Measurements from ENCODE around the gene TGFBR1. TPM values are rescaled to one million over a fixed set of nuclear protein-coding genes. Genes with fewer than 3 reads are reported as not detected.

The TGFBR1 gene
- total RNA-seq, 1 donor from 2014 or later: 207 TPM

GRCh38 chr9:99118782-99119466, 14.0 kb downstream of the TGFBR1 start:
- H3K27me3 Mint-ChIP-seq (ENCODE audit: unreplicated experiment): no peaks in the 10 kb centered on the region
- H3K9me3 Mint-ChIP-seq (ENCODE audit: unreplicated experiment): peaks cover 6% of the 10 kb centered on the region
- no peak for DNase-seq
- H3K4me3 Mint-ChIP-seq (ENCODE audit: unreplicated experiment): peak overlapping the region; percentile 9
- H3K4me1 Mint-ChIP-seq (ENCODE audit: low read depth, unreplicated experiment): peaks cover 75% of the 10 kb centered on the region
- H3K27ac Mint-ChIP-seq (ENCODE audit: unreplicated experiment): peak overlapping the region; percentile 60
- no peak for TF ChIP-seq CTCF (IDR thresholded peaks at IDR 0.05; ENCODE audit: partially characterized antibody, unreplicated experiment)
- no peaks in the 10 kb centered on the region for H3K36me3 Mint-ChIP-seq (ENCODE audit: unreplicated experiment)

GRCh38 chr9:99119976-99120655, 15.2 kb downstream of the TGFBR1 start:
- H3K27ac Mint-ChIP-seq (ENCODE audit: unreplicated experiment): peak overlapping the region; percentile 36
- no peaks in the 10 kb centered on the region for H3K27me3 Mint-ChIP-seq (ENCODE audit: unreplicated experiment)
- H3K4me1 Mint-ChIP-seq (ENCODE audit: low read depth, unreplicated experiment): peaks cover 71% of the 10 kb centered on the region
- no peak for DNase-seq
- TF ChIP-seq CTCF (IDR thresholded peaks at IDR 0.05; ENCODE audit: partially characterized antibody, unreplicated experiment): no peak
- no peaks in the 10 kb centered on the region for H3K36me3 Mint-ChIP-seq (ENCODE audit: unreplicated experiment)
- H3K4me3 Mint-ChIP-seq (ENCODE audit: unreplicated experiment): no peak overlapping the region
- peaks cover 6% of the 10 kb centered on the region for H3K9me3 Mint-ChIP-seq (ENCODE audit: unreplicated experiment)

- Mint-ChIP-seq H3K4me1 (ENCODE audit: low read depth, unreplicated experiment) (peaks cover 64% of the 10 kb centered on the region), H3K27me3 (ENCODE audit: unreplicated experiment) (no peaks in the 10 kb centered on the region)
Measured at GRCh38 chr9:99121604-99122003, 16.7 kb downstream of the TGFBR1 start.

GRCh38 chr9:99124534-99125255, 19.8 kb downstream of the TGFBR1 start:
- Mint-ChIP-seq H3K4me1 (ENCODE audit: low read depth, unreplicated experiment) (peaks cover 64% of the 10 kb centered on the region), H3K9me3 (ENCODE audit: unreplicated experiment) (no peaks in the 10 kb centered on the region), H3K27ac (ENCODE audit: unreplicated experiment) (peak overlapping the region; percentile 26), H3K27me3 (ENCODE audit: unreplicated experiment) (no peaks in the 10 kb centered on the region), H3K4me3 (ENCODE audit: unreplicated experiment) (no peak overlapping the region), H3K36me3 (ENCODE audit: unreplicated experiment) (no peaks in the 10 kb centered on the region)
- no peak for TF ChIP-seq CTCF (IDR thresholded peaks at IDR 0.05; ENCODE audit: partially characterized antibody, unreplicated experiment)
- DNase-seq: no peak

More at GRCh38 chr9:99121604-99122003, 16.7 kb downstream of the TGFBR1 start:
- peak overlapping the region; percentile 14 for H3K4me3 Mint-ChIP-seq (ENCODE audit: unreplicated experiment)
- no peak overlapping the region for H3K27ac Mint-ChIP-seq (ENCODE audit: unreplicated experiment)
- H3K36me3 Mint-ChIP-seq (ENCODE audit: unreplicated experiment): no peaks in the 10 kb centered on the region
- no peaks in the 10 kb centered on the region for H3K9me3 Mint-ChIP-seq (ENCODE audit: unreplicated experiment)
- TF ChIP-seq CTCF (IDR thresholded peaks at IDR 0.05; ENCODE audit: partially characterized antibody, unreplicated experiment): no peak
- no peak for DNase-seq

Measured in glutamatergic neuron (in vitro differentiated cells).